ENCODE data around the gene AVPR2.

The AVPR2 gene

GRCh38 chrX:153920546-153920945 is 16.1 kb downstream of the AVPR2 start:
- DNase-seq = no peak

- DNase-seq = no peak
Observed at GRCh38 chrX:153921070-153921469, 16.6 kb downstream of the AVPR2 start.

- no peak for DNase-seq
Observed at GRCh38 chrX:153921511-153922446, 17.3 kb downstream of the AVPR2 start.

GRCh38 chrX:153922932-153923857 is 18.7 kb downstream of the AVPR2 start:
- DNase-seq = no peak

- peak; percentile 47 for DNase-seq
Observed at GRCh38 chrX:153924149-153924861, 19.8 kb downstream of the AVPR2 start.

GRCh38 chrX:153925387-153925738 is 20.9 kb downstream of the AVPR2 start:
- DNase-seq = peak; percentile 86

GRCh38 chrX:153925739-153926551 is 21.5 kb downstream of the AVPR2 start, which contains the start of gene ARHGAP4:
Gene ARHGAP4, minus strand, starts transcription at chrX:153926264. Its CDS starts 62 bp downstream, at chrX:153926202.
- DNase-seq = peak; percentile 14

- no peak for DNase-seq
Observed at GRCh38 chrX:153926552-153926857, 22.0 kb downstream of the AVPR2 start.

- DNase-seq = peak; percentile 53
Observed at GRCh38 chrX:153926858-153927671, 22.6 kb downstream of the AVPR2 start.

- no peak for DNase-seq
Observed at GRCh38 chrX:153927672-153927921, 23.1 kb downstream of the AVPR2 start.

- peak; percentile 94 for DNase-seq
Observed at GRCh38 chrX:153927922-153928760, 23.7 kb downstream of the AVPR2 start.

GRCh38 chrX:153928846-153929245 is 24.4 kb downstream of the AVPR2 start:
- DNase-seq = no peak

- DNase-seq = no peak
Observed at GRCh38 chrX:153929576-153929975, 25.1 kb downstream of the AVPR2 start.

GRCh38 chrX:153930011-153930910 is 25.8 kb downstream of the AVPR2 start:
- no peak for DNase-seq

- DNase-seq = no peak
Observed at GRCh38 chrX:153931151-153931550, 26.7 kb downstream of the AVPR2 start.

- DNase-seq = no peak
Observed at GRCh38 chrX:153931748-153932147, 27.3 kb downstream of the AVPR2 start.

- DNase-seq = no peak
Observed at GRCh38 chrX:153932220-153932915, 27.9 kb downstream of the AVPR2 start.

- no peak for DNase-seq
Observed at GRCh38 chrX:153933748-153934147, 29.3 kb downstream of the AVPR2 start.

Data from NCI-H526 treated with DMSO at 0.1 percent for 48 hours (cell line).